Astrocyte (in vitro differentiated cells and primary cell): ENCODE results near the gene ARRB1. TPM values are rescaled to one million over a fixed set of nuclear protein-coding genes. Genes with fewer than 3 reads are reported as not detected.

Experiments
- DNase-seq: peaks from one replicate; pipeline ENCODE4 v3.0.0-alpha.2; 2010; ENCODE audit warnings: low read depth
- FAIRE-seq: peaks from 2 replicates; lab custom pipeline; 2011; peaks lifted over from hg19 to GRCh38; lab: Jason Lieb, UNC
- H2AFZ ChIP-seq: 2 replicates; pipeline ENCODE4 v1.6.0; 2012; ENCODE audit warnings: low read depth, low read length, inconsistent platforms
- H3K27ac ChIP-seq: 2 replicates; pipeline ENCODE4 v1.5.1; 2011; ENCODE audit warnings: low read depth, low read length, inconsistent platforms
- H3K27me3 ChIP-seq: 2 replicates; pipeline ENCODE4 v1.6.0; 2011; ENCODE audit warnings: low read length, inconsistent platforms; ENCODE audit not compliant: insufficient read depth
- H3K36me3 ChIP-seq: 2 replicates; pipeline ENCODE4 v1.5.1; 2011; ENCODE audit warnings: low read length, inconsistent platforms; ENCODE audit not compliant: insufficient read depth
- H3K4me1 ChIP-seq: 2 replicates; pipeline ENCODE4 v1.5.1; 2011; ENCODE audit warnings: low read length, inconsistent platforms; ENCODE audit not compliant: insufficient read depth
- H3K4me2 ChIP-seq: 2 replicates; pipeline ENCODE4 v1.6.0; 2012; ENCODE audit warnings: low read length, inconsistent platforms
- H3K4me3 ChIP-seq: 2 replicates; pipeline ENCODE4 v1.5.1; 2011; ENCODE audit warnings: low read depth, mild to moderate bottlenecking, low read length, inconsistent platforms; ENCODE audit not compliant: insufficient read depth
- H3K79me2 ChIP-seq: 2 replicates; pipeline ENCODE4 v1.6.0; 2012; ENCODE audit warnings: mild to moderate bottlenecking, low read length, inconsistent platforms; ENCODE audit not compliant: insufficient read depth
- H3K9ac ChIP-seq: 2 replicates; pipeline ENCODE4 v1.6.0; 2012; ENCODE audit warnings: mild to moderate bottlenecking, low read length, inconsistent platforms
- H3K9me3 ChIP-seq: 2 replicates; pipeline ENCODE4 v1.5.1; 2012; ENCODE audit warnings: low read depth, mild to moderate bottlenecking, low read length, inconsistent platforms; ENCODE audit not compliant: insufficient read depth
- H4K20me1 ChIP-seq: 2 replicates; pipeline ENCODE4 v1.6.0; 2012; ENCODE audit warnings: low read length, inconsistent platforms; ENCODE audit not compliant: insufficient read depth
- H3K27ac Mint-ChIP-seq: one replicate; pipeline ENCODE4 v1.8.0; 2021; ENCODE audit warnings: mild to moderate bottlenecking, mixed read lengths; ENCODE audit not compliant: unreplicated experiment
- H3K27me3 Mint-ChIP-seq: one replicate; pipeline ENCODE4 v1.8.0; 2021; ENCODE audit warnings: low read depth, mixed read lengths; ENCODE audit not compliant: unreplicated experiment
- H3K36me3 Mint-ChIP-seq: one replicate; pipeline ENCODE4 v1.8.0; 2021; ENCODE audit warnings: low read depth, mixed read lengths; ENCODE audit not compliant: unreplicated experiment
- H3K4me1 Mint-ChIP-seq: one replicate; pipeline ENCODE4 v1.8.0; 2021; ENCODE audit warnings: low read depth, mixed read lengths; ENCODE audit not compliant: unreplicated experiment
- H3K4me3 Mint-ChIP-seq: one replicate; pipeline ENCODE4 v1.8.0; 2021; ENCODE audit warnings: mild to moderate bottlenecking, moderate library complexity, mixed read lengths; ENCODE audit not compliant: unreplicated experiment
- H3K9me3 Mint-ChIP-seq: one replicate; pipeline ENCODE4 v1.8.0; 2021; ENCODE audit warnings: mild to moderate bottlenecking, mixed read lengths; ENCODE audit not compliant: unreplicated experiment
- CTCF ChIP-seq: IDR thresholded peaks from 2 replicates; pipeline ENCODE4 v1.5.1; 2011; ENCODE audit warnings: low read depth, mild to moderate bottlenecking, inconsistent platforms, low read length, moderate library complexity; ENCODE audit not compliant: insufficient read depth
- EZH2 ChIP-seq: IDR thresholded peaks from 2 replicates; pipeline ENCODE4 v1.6.1; 2012; ENCODE audit warnings: mild to moderate bottlenecking, low read length, inconsistent platforms; ENCODE audit not compliant: insufficient read depth
- total RNA-seq: library from RNA; stranded (reverse); gene quantifications from 2 replicates; pipeline ENCODE4 v1.2.1, GENCODE V29; 2021

The ARRB1 gene
- total RNA-seq, 1 donor from 2014 or later, result 28.5 TPM

DNA sequence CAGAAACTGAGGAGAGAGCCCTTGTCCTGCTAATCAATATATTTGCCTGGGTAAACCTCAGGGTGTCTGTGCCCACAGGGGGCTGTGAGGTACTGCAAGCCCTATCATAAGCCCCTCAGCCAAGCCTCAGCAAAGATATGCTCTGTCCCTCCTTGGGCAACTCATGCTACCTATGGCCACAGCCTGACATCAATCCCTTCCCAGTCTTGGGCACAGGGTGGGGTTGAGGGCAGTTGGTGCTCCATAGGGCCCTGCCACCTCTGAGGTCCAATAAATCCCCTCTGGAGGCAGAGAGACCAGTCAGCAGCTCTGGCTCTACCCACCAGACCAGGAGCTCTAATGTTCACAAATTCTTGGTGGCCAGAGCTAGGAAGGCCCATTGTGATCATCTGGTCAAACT, 87.1 kb downstream of the ARRB1 start:
- FAIRE-seq (no peak), DNase-seq (no peak)
- no peak overlapping the region for H3K4me2 ChIP-seq

GRCh38 chr11:75263944-75264349, 87.5 kb downstream of the ARRB1 start:
- no peaks in the 10 kb centered on the region for H3K9me3 Mint-ChIP-seq
- H3K4me1 Mint-ChIP-seq, result no peaks in the 10 kb centered on the region
- no peak overlapping the region for H3K27ac ChIP-seq
- H3K4me3 Mint-ChIP-seq, result no peak overlapping the region
- H3K4me1 ChIP-seq, result no peaks in the 10 kb centered on the region
- peaks cover 2% of the 10 kb centered on the region for H3K27me3 ChIP-seq
- H3K27ac Mint-ChIP-seq, result no peak overlapping the region
- H3K27me3 Mint-ChIP-seq, result peaks cover 15% of the 10 kb centered on the region
- H3K4me3 ChIP-seq, result no peak overlapping the region
- H2AFZ ChIP-seq, result no peak overlapping the region
- H3K4me2 ChIP-seq, result no peak overlapping the region
- FAIRE-seq, result no peak
- DNase-seq, result no peak
- H3K79me2 ChIP-seq, result no peaks in the 10 kb centered on the region
- no peaks in the 10 kb centered on the region for H3K36me3 ChIP-seq
- H3K36me3 Mint-ChIP-seq, result peaks cover 18% of the 10 kb centered on the region
- no peaks in the 10 kb centered on the region for H3K9me3 ChIP-seq
- no peak overlapping the region for H3K9ac ChIP-seq
- no peak for TF ChIP-seq CTCF
- TF ChIP-seq EZH2, result no peak
- H4K20me1 ChIP-seq, result no peaks in the 10 kb centered on the region

More for the DNA sequence above, 87.1 kb downstream of the ARRB1 start:
- no peak overlapping the region for H3K4me3 Mint-ChIP-seq
- Histone ChIP-seq H3K27ac (no peak overlapping the region), H3K36me3 (no peaks in the 10 kb centered on the region), H3K9me3 (no peaks in the 10 kb centered on the region), H2AFZ (no peak overlapping the region), H4K20me1 (no peaks in the 10 kb centered on the region), H3K4me3 (no peak overlapping the region), H3K79me2 (no peaks in the 10 kb centered on the region), H3K4me1 (no peaks in the 10 kb centered on the region), H3K9ac (no peak overlapping the region), H3K27me3 (peaks cover 2% of the 10 kb centered on the region)
- H3K36me3 Mint-ChIP-seq, result peaks cover 18% of the 10 kb centered on the region
- peaks cover 15% of the 10 kb centered on the region for H3K27me3 Mint-ChIP-seq
- H3K4me1 Mint-ChIP-seq, result no peaks in the 10 kb centered on the region
- H3K9me3 Mint-ChIP-seq, result no peaks in the 10 kb centered on the region
- H3K27ac Mint-ChIP-seq, result no peak overlapping the region
- TF ChIP-seq CTCF (no peak), EZH2 (no peak)

GRCh38 chr11:75262961-75263852, 88.3 kb downstream of the ARRB1 start:
- Histone ChIP-seq H4K20me1 (no peaks in the 10 kb centered on the region), H3K4me3 (no peak overlapping the region), H3K27ac (no peak overlapping the region), H2AFZ (no peak overlapping the region), H3K4me2 (no peak overlapping the region), H3K9me3 (no peaks in the 10 kb centered on the region), H3K36me3 (no peaks in the 10 kb centered on the region), H3K4me1 (no peaks in the 10 kb centered on the region), H3K79me2 (no peaks in the 10 kb centered on the region), H3K27me3 (peaks cover 2% of the 10 kb centered on the region), H3K9ac (no peak overlapping the region)
- Mint-ChIP-seq H3K27ac (no peak overlapping the region), H3K4me3 (no peak overlapping the region), H3K36me3 (peaks cover 18% of the 10 kb centered on the region), H3K27me3 (peaks cover 15% of the 10 kb centered on the region), H3K9me3 (no peaks in the 10 kb centered on the region), H3K4me1 (no peaks in the 10 kb centered on the region)
- DNase-seq, result no peak
- TF ChIP-seq EZH2 (no peak), CTCF (no peak)
- no peak for FAIRE-seq
